Fibroblast of upper back skin (primary cell): ENCODE results near the gene DEXI.
"Not testable (repeated sequence)": the region's sequence is repeated elsewhere in the genome, so short reads cannot be mapped to it uniquely, and the experiment has no call there.

Source experiments
- DNase-seq: peaks from one replicate; pipeline ENCODE4 v3.0.0-alpha.2; 2013

Gene DEXI

GRCh38 chr16:10968498-10968897 lies 26.2 kb upstream of the DEXI start:
- no peak for DNase-seq

DNA sequence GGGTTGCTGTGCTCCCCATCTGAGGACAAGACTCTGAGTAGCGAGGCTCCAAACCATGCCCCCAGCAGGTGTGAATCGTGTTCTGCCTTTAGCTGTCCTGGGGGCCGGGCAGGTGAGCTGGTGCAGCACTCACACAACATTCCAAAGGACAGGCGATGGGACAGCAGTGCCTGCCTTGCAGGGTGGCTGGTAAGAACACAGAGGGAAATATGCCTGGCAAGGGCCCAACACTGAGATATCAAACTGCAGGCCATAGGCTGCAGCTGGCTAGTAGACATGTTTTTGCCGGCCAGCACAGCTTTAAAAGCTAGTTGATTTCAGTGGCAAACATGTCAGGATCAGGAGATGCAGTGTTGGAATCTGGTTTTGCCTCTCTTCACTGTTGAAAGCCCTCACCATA lies 25.7 kb upstream of the DEXI start:
- DNase-seq = no peak

- not testable (repeated sequence) for DNase-seq
Measured at GRCh38 chr16:10966559-10966958, 24.3 kb upstream of the DEXI start.

DNA sequence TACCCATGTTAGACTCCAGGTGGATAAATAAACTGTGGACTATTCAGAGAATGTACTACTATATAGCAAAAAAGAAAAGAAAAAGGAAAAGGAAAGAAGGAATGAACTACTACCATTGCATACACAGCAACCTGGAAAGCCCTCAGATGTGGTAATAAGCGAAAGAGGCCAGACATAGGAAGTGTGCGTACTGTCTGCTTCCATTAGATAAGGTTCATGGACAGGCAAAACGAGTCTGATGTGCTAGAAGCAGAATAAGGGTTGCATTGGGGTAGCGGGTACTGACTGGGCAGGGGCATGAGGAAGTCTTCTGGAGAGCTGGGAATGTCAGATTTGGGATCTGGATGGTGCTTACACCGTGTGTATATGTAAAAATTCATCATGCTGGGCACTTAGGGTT lies 23.9 kb upstream of the DEXI start:
- no peak for DNase-seq

GRCh38 chr16:10965440-10966061 lies 23.3 kb upstream of the DEXI start:
- DNase-seq = no peak

GRCh38 chr16:10964891-10965326 lies 22.6 kb upstream of the DEXI start:
- no peak for DNase-seq

- DNase-seq = peak; percentile 82
Measured at GRCh38 chr16:10964039-10964890, 22.0 kb upstream of the DEXI start.

DNA sequence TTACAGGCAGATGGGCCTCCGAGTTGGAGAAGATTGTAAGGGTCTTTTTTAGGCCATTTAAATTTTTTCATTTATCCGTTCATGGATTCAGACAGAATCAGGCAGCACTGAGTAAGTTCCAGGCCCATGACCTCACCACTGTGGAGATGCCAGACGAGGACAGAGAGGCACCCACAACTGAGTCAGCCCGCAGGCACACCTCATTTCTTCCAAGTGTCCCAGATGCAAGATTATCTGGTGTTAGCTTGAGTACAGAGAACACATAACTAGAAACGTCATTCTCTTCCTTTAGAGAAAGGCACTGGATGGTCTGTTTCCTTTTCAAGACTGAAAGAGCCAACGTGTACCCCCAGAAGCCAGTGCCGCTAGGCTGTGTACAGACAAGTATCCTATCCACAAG lies 19.0 kb upstream of the DEXI start:
- peak; percentile 68 for DNase-seq

GRCh38 chr16:10959161-10959560 lies 16.9 kb upstream of the DEXI start:
- DNase-seq = no peak

DNA sequence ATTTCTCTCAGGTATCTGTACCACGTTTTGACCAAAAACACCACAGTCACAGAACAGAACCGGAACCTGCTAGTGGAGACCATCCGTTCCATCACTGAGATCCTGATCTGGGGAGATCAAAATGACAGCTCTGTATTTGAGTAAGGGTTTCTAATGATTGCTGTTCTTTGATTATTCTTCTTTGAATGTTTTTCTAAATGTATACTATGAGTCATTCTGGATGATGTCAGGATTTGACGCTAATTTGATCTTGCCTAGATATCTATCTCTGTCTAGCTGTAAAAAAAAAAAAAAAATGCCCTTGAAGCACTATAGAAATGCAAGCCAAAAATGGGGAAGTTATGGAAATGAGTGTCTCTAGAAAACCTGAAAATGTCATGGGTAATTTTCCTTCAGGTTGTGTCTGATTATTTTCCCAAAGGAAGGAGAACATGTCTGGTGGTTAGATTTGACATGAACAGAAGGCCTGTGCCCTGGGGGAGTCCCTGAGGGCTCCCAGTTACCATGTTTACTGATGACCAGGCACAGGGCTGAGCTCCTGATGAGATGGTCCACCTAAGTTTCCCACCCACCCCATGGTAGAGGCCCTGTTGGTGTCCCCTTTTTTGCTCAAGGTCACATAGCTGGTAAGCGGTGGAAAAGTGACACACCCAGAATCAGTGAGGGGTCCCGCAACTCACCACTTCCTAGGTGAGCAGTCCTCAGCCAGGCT lies 15.7 kb upstream of the DEXI start:
- DNase-seq = no peak

DNA sequence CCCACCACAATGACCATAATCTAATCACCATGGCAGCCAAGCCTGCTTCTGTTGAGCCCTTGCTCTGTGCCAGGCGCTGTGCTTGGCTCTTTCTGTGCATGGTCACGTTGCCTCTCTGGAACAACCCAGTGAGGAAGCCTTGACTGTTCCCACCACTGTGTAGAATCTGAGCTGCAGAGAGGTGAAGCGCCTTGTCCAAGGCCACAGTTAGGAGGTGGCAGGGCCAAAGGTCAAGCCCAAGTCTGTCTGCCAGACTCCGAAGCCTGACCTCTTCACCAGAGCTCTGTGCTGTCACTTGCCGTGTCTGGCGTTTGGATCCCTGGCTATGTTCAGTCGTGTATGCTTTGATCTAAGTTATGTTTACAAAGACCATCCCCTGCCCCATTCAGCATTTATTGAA lies 12.6 kb upstream of the DEXI start:
- no peak for DNase-seq

DNA sequence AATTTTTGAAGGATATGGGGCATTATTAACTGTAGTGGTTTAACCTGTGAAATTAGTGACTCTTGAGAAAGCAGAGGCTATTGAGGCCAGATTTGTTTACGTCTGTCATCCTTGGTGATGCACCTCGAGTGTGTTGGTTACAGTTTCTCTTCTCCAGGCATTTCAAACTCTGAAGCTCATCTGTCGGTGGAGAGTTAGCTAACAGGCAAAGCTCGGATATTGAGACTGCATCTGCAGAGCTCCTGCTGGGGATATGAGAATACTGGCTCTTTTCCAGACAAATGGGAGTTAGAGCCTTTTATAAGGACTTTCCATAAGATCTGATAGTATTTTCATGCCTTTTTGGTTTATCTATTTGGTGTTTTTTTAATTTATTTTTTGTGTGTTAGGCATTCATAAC lies 8.8 kb upstream of the DEXI start:
- DNase-seq = peak; percentile 43

- no peak for DNase-seq
Measured at GRCh38 chr16:10950393-10950792, 8.1 kb upstream of the DEXI start.

- DNase-seq = peak; percentile 77
Measured at GRCh38 chr16:10949424-10949970, 7.2 kb upstream of the DEXI start.

DNA sequence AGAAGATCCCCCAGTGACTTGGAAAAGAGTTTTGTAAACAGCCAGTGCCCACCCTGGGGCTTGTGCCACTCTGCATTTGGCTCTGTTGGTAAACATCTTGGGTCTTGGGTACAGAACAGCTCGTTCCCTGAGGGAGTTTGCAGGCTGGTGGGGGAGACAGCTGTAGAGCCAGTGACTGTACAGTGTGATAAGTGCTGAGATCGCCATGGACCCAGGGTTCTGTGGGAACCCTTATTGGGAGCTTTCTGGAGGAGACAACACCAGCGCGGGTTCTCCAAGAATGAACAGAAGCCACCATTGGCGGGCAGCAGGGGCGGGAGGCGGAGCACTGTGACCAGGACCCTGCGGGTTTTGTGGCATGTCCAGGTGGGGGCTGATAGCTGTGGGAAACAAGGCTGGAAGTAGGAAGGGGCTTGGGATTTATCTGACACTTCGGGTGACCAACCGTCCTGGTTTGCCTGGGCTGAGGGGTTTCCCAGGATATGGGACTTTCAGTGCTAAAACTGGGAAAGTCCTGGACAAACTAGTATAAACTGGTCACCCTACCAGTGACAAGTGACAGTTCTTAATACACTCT lies 5.0 kb upstream of the DEXI start:
- DNase-seq = no peak

DNA sequence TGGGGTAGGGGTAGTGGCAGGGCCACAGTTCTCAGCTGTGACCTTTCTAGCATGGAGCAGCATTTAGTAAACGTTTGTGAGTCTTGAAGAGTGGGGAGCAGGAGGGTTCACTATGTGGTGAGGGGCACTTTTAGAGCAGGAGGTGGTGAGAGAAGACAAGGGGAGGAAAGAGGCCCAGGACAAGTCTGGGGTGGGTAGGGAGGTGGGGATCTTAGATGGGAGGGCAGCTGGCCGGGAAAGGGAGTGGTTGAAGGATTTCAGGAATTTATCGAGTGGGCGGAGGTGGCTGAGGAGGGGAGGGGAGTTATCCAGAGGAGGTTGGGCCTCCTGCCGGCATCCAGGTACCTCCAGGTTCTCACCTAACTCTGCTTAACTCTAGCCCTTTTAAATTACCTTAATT lies 4.0 kb upstream of the DEXI start:
- DNase-seq = no peak

- no peak for DNase-seq
Measured at GRCh38 chr16:10945065-10945787, 3.0 kb upstream of the DEXI start.

DNA sequence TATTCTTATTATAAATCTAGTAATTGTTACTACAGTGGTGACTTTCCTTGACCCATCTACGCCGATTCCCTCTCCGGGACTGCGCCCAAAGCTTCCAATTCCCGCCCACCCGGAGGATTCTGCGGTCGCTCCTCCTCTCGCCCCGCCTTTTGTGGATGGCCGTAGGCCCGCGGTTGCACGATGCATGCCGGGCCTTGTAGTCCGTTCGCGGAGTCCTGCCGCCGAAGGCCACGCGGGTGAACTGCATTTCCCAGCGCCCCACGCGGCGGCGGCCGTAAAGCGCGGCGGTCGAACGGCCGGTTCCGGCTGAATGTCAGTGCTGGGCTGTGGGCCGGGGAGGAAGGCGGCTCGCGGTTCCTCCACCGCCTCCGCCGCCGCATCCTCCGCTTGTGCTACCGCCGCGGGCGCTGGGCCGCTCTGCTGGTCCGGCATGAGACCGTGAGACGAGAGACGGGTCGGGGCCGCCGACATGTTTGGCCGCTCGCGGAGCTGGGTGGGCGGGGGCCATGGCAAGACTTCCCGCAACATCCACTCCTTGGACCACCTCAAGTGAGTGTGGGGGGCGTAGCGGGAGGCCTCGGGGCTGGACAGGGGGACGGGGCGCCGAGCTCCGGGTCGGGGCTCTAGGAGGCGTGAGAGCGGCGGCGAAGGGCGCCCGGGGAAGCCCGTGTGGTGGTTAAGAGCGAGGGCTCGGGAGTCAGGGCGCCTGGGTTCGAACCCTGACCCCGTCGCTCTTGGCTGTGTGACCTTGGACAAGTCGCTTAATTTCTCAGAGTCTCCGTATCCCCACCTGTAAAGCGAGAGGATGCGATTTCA lies 2.2 kb upstream of the DEXI start, which contains the start of gene CLEC16A:
CLEC16A (plus strand) TSS at position 316 of the 816 bp plus-strand sequence; CDS start at position 470, 154 bp downstream.
- DNase-seq = peak; percentile 95

DNA sequence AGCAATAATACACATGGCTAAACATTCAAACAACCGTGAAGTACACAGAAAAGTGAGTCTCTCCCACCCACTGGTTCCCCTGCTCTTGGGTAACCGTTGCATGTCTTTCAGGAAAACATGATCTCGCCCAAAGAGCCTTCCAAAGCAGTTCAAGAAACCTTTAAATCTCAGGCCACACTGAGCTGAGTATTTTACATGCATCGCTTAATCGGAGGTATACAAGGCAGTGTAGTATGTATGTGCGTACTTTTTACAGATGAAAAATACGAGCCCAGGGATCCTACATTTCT lies 741 bp upstream of the DEXI start:
- no peak for DNase-seq

DNA sequence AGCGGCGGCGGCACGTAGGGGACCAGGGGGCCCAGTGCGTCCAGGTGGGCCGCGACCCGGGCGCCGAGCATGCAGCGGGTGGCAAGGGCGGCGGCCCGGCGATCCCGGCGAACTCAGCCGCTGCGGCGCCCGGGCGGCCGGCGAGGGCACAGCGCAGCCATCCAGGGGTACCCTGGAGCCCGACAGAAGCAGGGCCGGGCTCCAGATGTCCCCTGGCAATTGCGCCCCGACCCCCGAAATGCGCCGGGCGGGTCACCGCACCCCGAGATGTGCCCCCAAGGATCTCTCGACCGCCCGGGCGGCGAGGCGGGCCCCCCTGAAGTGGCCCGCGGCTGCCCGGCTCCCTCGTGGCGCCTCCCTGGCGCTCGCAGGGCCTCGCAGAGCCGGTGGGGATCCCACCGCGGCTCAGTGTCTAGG lies 325 bp downstream of the DEXI start:
- not testable (repeated sequence) for DNase-seq

DNA sequence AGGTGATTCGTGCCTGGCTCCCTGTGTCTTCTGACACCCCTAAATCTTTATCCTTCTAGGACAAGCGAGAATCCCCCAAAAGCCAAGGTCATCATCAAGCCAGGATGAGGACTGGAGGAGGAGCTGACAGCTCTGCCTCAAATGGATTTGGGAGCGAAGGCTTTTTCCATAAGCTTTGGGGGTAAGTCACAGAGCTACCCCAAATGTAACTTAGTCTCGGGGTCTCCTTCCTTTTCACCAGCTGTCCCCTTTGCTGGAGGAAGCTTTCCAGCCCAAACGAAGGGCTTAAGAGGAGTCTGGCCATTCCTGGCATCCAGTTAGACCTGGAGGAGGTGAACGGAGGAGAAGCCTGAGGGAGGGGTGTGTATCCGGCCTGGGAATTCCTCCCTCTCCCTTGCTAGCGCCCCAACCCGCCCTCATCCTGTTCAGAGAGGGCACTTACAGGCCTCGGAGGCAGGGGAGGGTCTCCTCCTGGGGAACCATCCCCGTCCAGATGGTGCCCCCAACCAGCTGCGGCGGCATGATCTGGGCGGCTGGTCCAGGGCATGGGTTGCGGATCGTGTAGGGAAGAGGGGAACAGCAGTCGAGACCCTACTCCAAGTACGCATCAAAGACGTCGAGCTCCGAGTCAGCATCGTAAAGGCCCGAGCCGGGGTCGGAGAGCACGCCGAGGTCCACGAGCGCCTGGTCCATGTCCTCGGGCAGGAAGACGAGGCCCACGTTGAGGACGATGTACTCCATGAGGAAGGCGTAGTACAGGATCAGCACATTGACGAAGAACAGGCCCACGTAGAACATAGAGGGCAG lies 938 bp downstream of the DEXI start:
- DNase-seq = no peak
